ENCODE measurements around the gene CCS.

- no peak for TF ChIP-seq CREB1 (IDR thresholded peaks at IDR 0.05; ENCODE audit: low read depth)
- TF ChIP-seq CEBPB (IDR thresholded peaks at IDR 0.05), result no peak
- no peak for TF ChIP-seq RAD21 (IDR thresholded peaks at IDR 0.05; ENCODE audit: low read depth)
- TF ChIP-seq TAF1 (IDR thresholded peaks at IDR 0.05; ENCODE audit: low read depth), result no peak
- TF ChIP-seq NFIC (IDR thresholded peaks at IDR 0.05), result no peak
- no peak for TF ChIP-seq YY1 (IDR thresholded peaks at IDR 0.05; ENCODE audit: low read depth)
- no peak for TF ChIP-seq REST (IDR thresholded peaks at IDR 0.05; ENCODE audit: low read depth)
- no peak for TF ChIP-seq EP300 (IDR thresholded peaks at IDR 0.05; ENCODE audit: borderline replicate concordance)
- no peak for TF ChIP-seq TCF12 (IDR thresholded peaks at IDR 0.05; ENCODE audit: low read depth)
- TF ChIP-seq MAX (IDR thresholded peaks at IDR 0.05), result no peak
- TF ChIP-seq USF1 (IDR thresholded peaks at IDR 0.05), result no peak
These were observed 56.9 kb downstream of the CCS start for GRCh38 chr11:66649903-66650302.
